Gastrocnemius medialis (tissue), 4 donors: ENCODE data around the gene NDUFAF8. TPM values are rescaled to one million over a fixed set of nuclear protein-coding genes. Genes with fewer than 3 reads are reported as not detected.

ENCODE experiments used
- ATAC-seq, 2 donors: fragments of 150-250 bp; one replicate each; pipeline ENCODE4 v1.9.1; 2016
- DNase-seq, 2 donors: peaks; one replicate each; pipeline ENCODE4 v3.0.0-alpha.2; 2019
- H3K27ac ChIP-seq, 4 donors: fragments of 200-600 bp; sonication (generic); 1 replicate in 1 of 4; 2 replicates in 3 of 4; pipeline ENCODE4 v1.5.1; 2016 to 2018; ENCODE audit warnings: mild to moderate bottlenecking in 2 of 4, moderate library complexity in 1 of 4
- H3K27me3 ChIP-seq, 3 donors: fragments of 200-600 bp; sonication (generic) in 2 of 3; 1 replicate in 1 of 3; 2 replicates in 2 of 3; pipeline versions ENCODE4 v1.5.1 to v1.6.0; 2016 to 2019; ENCODE audit warnings: mild to moderate bottlenecking in 1 of 3, moderate library complexity in 1 of 3
- H3K36me3 ChIP-seq, 2 donors: fragments of 200-600 bp; sonication (generic) in 1 of 2; one replicate each; pipeline ENCODE4 v1.5.1; 2017 to 2018
- H3K4me1 ChIP-seq, 2 donors: fragments of 200-600 bp; sonication (generic) in 1 of 2; one replicate each; pipeline ENCODE4 v1.5.1; 2016 to 2017; ENCODE audit warnings: mild to moderate bottlenecking in 2 of 2
- H3K4me3 ChIP-seq, 4 donors: fragments of 200-600 bp; sonication (generic) in 3 of 4; 1 replicate in 1 of 4; 2 replicates in 3 of 4; pipeline ENCODE4 v1.5.1; 2016 to 2019; ENCODE audit warnings: mild to moderate bottlenecking in 2 of 4
- H3K9me3 ChIP-seq, 3 donors: fragments of 200-600 bp; sonication (generic) in 2 of 3; 1 replicate in 1 of 3; 2 replicates in 2 of 3; pipeline ENCODE4 v1.5.1; 2016 to 2019
- POLR2A ChIP-seq, 2 donors: fragments of 450-650 bp; IDR thresholded peaks; one replicate each; pipeline ENCODE4 v1.6.1; 2017; ENCODE audit warnings: antibody characterized with exemption in 2 of 2, mild to moderate bottlenecking in 2 of 2, moderate library complexity in 2 of 2
- in situ Hi-C, 4 donors: fragments of 200-750 bp; cut with MboI; loops; one replicate each; pipeline versions ENCODE4 v1.15.0 to v1.8.0; 2017; ENCODE audit warnings: low sequenced_read_pairs in 4 of 4
- intact Hi-C: fragments of 100-400 bp; cut with DNase I; formaldehyde crosslinking; loops from one replicate; pipeline ENCODE4 v1.15.1; 2023; ENCODE audit warnings: low total_unique reads
- total RNA-seq, 4 donors: library from RNA; depleted of rRNA; stranded (reverse); fragments of >200 nt; gene quantifications; one replicate each; pipeline versions ENCODE4 v1.1.0 to v1.2.3, GENCODE V29; 2016
- TF ChIP-seq, protein P1 (sequence below), 5 experiments: fragments of 450-650 bp in 3 of 5; fragments of 200-600 bp in 2 of 5; sonication (generic) in 2 of 5; IDR thresholded peaks in 4 of 5; conservative IDR thresholded peaks in 1 of 5; 1 replicate in 4 of 5; 2 replicates in 1 of 5; pipeline ENCODE4 v1.5.1; 2016 to 2019; ENCODE audit warnings: antibody characterized with exemption in 5 of 5, mild to moderate bottlenecking in 3 of 5, moderate library complexity in 3 of 5

The NDUFAF8 gene
- total RNA-seq, 4 donors from 2014 or later = 39.4 to 700 (median 74.5) TPM

DNA sequence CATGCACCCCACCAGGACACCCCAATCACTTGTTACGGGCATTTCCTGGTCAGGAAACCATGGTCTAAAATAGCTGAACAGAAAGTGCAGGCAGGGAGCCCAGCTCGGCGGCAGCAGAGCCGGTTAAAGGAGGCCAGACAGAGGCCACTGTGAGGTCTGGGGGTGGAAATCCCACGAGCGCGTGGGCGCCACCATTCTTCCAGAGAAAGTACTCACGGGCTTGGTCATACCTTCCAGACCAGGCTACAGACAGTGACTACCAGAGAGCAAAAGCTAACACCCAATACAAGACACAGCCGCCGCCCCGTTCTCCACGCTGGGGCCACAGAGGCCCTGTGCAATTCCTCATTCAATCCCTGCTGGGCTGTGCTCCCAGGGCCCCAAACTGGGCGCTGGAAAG is 28.2 kb upstream of the NDUFAF8 start:
- intact Hi-C loops = no loop called here
- H3K27ac ChIP-seq = no peak overlapping the region
- no peak overlapping the region for H3K4me3 ChIP-seq
- in situ Hi-C loops = no loop called here
- no peaks in the 10 kb centered on the region for H3K4me1 ChIP-seq
- no peak for DNase-seq
- no peaks in the 10 kb centered on the region for H3K36me3 ChIP-seq
- no peaks in the 10 kb centered on the region for H3K9me3 ChIP-seq
- no peaks in the 10 kb centered on the region for H3K27me3 ChIP-seq
- ATAC-seq = no peak
- no peak for TF ChIP-seq POLR2A (IDR thresholded peaks at IDR 0.05)
- TF ChIP-seq, protein P1, sequence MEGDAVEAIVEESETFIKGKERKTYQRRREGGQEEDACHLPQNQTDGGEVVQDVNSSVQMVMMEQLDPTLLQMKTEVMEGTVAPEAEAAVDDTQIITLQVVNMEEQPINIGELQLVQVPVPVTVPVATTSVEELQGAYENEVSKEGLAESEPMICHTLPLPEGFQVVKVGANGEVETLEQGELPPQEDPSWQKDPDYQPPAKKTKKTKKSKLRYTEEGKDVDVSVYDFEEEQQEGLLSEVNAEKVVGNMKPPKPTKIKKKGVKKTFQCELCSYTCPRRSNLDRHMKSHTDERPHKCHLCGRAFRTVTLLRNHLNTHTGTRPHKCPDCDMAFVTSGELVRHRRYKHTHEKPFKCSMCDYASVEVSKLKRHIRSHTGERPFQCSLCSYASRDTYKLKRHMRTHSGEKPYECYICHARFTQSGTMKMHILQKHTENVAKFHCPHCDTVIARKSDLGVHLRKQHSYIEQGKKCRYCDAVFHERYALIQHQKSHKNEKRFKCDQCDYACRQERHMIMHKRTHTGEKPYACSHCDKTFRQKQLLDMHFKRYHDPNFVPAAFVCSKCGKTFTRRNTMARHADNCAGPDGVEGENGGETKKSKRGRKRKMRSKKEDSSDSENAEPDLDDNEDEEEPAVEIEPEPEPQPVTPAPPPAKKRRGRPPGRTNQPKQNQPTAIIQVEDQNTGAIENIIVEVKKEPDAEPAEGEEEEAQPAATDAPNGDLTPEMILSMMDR (IDR thresholded peaks at IDR 0.05 in 4 of 5, conservative IDR thresholded peaks at IDR 0.05 in 1 of 5) = no peak

DNA sequence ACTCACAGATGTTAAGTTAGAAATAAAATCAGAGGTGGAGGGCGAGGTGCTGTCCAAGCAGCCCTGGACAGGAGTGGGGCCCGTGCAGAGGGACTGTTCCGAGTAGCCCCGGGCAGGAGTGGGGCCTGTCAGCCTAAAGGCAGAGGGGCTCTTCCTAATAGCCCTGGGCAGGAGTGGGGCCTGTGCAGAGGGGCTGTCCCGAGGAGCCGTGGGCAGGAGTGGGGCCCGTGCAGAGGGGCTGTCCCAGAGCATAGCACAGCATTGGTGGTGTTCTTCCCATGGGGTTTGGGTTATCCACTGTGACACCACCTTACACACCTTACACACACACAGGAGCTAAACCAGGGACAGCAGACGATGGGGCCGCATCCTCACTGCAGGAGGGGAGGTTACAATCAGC is 26.8 kb upstream of the NDUFAF8 start:
- Histone ChIP-seq H3K4me1 (no peaks in the 10 kb centered on the region), H3K9me3 (no peaks in the 10 kb centered on the region), H3K27ac (no peak overlapping the region), H3K27me3 (no peaks in the 10 kb centered on the region), H3K4me3 (no peak overlapping the region), H3K36me3 (no peaks in the 10 kb centered on the region)
- intact Hi-C loops = no loop called here
- in situ Hi-C loops = no loop called here
- ATAC-seq = no peak
- TF ChIP-seq POLR2A (IDR thresholded peaks at IDR 0.05) = no peak
- TF ChIP-seq, protein P1 (IDR thresholded peaks at IDR 0.05 in 4 of 5, conservative IDR thresholded peaks at IDR 0.05 in 1 of 5) = no peak
- DNase-seq = no peak

GRCh38 chr17:81213978-81214377 is 25.1 kb upstream of the NDUFAF8 start:
- no peaks in the 10 kb centered on the region for H3K36me3 ChIP-seq
- intact Hi-C loops = no loop called here
- H3K4me3 ChIP-seq = no peak overlapping the region
- no peaks in the 10 kb centered on the region for H3K4me1 ChIP-seq
- H3K27me3 ChIP-seq = no peaks in the 10 kb centered on the region
- H3K9me3 ChIP-seq = no peaks in the 10 kb centered on the region
- ATAC-seq (no peak), DNase-seq (no peak)
- no peak overlapping the region for H3K27ac ChIP-seq
- in situ Hi-C loops = no loop called here
- no peak for TF ChIP-seq POLR2A (IDR thresholded peaks at IDR 0.05)
- TF ChIP-seq, protein P1 (IDR thresholded peaks at IDR 0.05 in 4 of 5, conservative IDR thresholded peaks at IDR 0.05 in 1 of 5) = no peak

DNA sequence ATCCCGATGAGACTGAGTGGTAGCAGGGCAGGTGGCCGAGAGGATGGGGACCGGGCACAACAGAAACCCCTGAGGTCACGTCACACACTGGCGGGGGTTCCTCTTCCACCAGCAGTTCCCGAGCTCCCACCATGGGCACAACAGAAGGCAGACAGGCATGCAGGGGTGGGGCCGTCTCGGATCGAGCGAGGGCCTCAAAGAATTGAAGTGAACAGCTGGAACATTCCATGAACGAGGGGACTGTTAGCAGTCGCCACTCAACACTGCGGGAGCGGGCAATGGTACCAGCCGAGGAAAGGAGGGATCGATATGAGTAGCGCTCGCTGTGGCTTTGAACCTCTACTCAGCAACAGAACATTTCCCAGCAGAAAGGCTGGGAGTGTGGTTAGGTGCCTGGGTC is 21.6 kb upstream of the NDUFAF8 start:
- intact Hi-C loops = no loop called here
- in situ Hi-C loops = no loop called here
- H3K27ac ChIP-seq = no peak overlapping the region

More for the DNA sequence above, 21.6 kb upstream of the NDUFAF8 start:
- TF ChIP-seq POLR2A (IDR thresholded peaks at IDR 0.05) = no peak
- TF ChIP-seq, protein P1 (IDR thresholded peaks at IDR 0.05 in 4 of 5, conservative IDR thresholded peaks at IDR 0.05 in 1 of 5) = no peak
- ATAC-seq (no peak), DNase-seq (no peak)
- peaks cover 11 to 12% of the 10 kb centered on the region in 2 donors for H3K4me1 ChIP-seq
- H3K27me3 ChIP-seq = no peaks in the 10 kb centered on the region
- peaks cover 0 to 5% of the 10 kb centered on the region in 2 donors for H3K36me3 ChIP-seq
- no peaks in the 10 kb centered on the region for H3K9me3 ChIP-seq
- no peak overlapping the region for H3K4me3 ChIP-seq
